ENCODE data around the gene EDIL3.
A peak's percentile ranks its signal among the peaks of the same experiment; 100 is the strongest.

Gene EDIL3

GRCh38 chr5:84148651-84149050, 236.0 kb downstream of the EDIL3 start:
- DNase-seq = no peak

- DNase-seq = no peak
These were observed 247.1 kb downstream of the EDIL3 start for GRCh38 chr5:84137541-84137940.

GRCh38 chr5:84131372-84131771, 253.3 kb downstream of the EDIL3 start:
- peak; percentile 79 for DNase-seq

GRCh38 chr5:84130006-84130580, 254.6 kb downstream of the EDIL3 start:
- DNase-seq = no peak

GRCh38 chr5:84125216-84125615, 259.5 kb downstream of the EDIL3 start:
- DNase-seq = no peak

- DNase-seq = no peak
These were observed 265.4 kb downstream of the EDIL3 start for GRCh38 chr5:84119252-84119651.

GRCh38 chr5:84118551-84118950, 266.1 kb downstream of the EDIL3 start:
- no peak for DNase-seq

GRCh38 chr5:84115727-84116126, 269.0 kb downstream of the EDIL3 start:
- DNase-seq = no peak

GRCh38 chr5:84113246-84114105, 271.2 kb downstream of the EDIL3 start:
- peak; percentile 9 for DNase-seq

- DNase-seq = no peak
These were observed 291.9 kb downstream of the EDIL3 start for GRCh38 chr5:84092738-84093137.

- DNase-seq = peak; percentile 47
These were observed 293.4 kb downstream of the EDIL3 start for GRCh38 chr5:84091127-84091799.

- peak; percentile 65 for DNase-seq
These were observed 295.7 kb downstream of the EDIL3 start for GRCh38 chr5:84088996-84089395.

GRCh38 chr5:84086511-84086910, 298.2 kb downstream of the EDIL3 start:
- DNase-seq = no peak

GRCh38 chr5:84085387-84086041, 299.2 kb downstream of the EDIL3 start:
- peak; percentile 73 for DNase-seq

- DNase-seq = no peak
These were observed 303.8 kb downstream of the EDIL3 start for GRCh38 chr5:84080908-84081307.

- DNase-seq = no peak
These were observed 312.3 kb downstream of the EDIL3 start for GRCh38 chr5:84072339-84072738.

GRCh38 chr5:84069608-84070179, 315.0 kb downstream of the EDIL3 start:
- no peak for DNase-seq

- DNase-seq = no peak
These were observed 321.6 kb downstream of the EDIL3 start for GRCh38 chr5:84063041-84063440.

- no peak for DNase-seq
These were observed 325.0 kb downstream of the EDIL3 start for GRCh38 chr5:84059672-84060071.

- DNase-seq = no peak
These were observed 326.1 kb downstream of the EDIL3 start for GRCh38 chr5:84058561-84058960.

- DNase-seq = no peak
These were observed 327.5 kb downstream of the EDIL3 start for GRCh38 chr5:84057211-84057610.

GRCh38 chr5:84045964-84046363, 338.7 kb downstream of the EDIL3 start:
- DNase-seq = no peak

GRCh38 chr5:84036842-84037241, 347.8 kb downstream of the EDIL3 start:
- DNase-seq = no peak
